ENCODE measurements around the gene TNNI3K. TPM values are rescaled to one million over a fixed set of nuclear protein-coding genes. Genes with fewer than 3 reads are reported as not detected.

The TNNI3K gene
- total and polyA plus RNA-seq, 4 donors = 0.41 to 1.4 TPM; not detected in 2

GRCh38 chr1:74357150-74357549 lies 122.0 kb downstream of the TNNI3K start:
- H3K9ac ChIP-seq (ENCODE audit: insufficient read depth in 1 of 2, low read length in 2 of 2) = no peak overlapping the region
- H3K9me3 ChIP-seq (ENCODE audit: control insufficient read depth in 4 of 4, insufficient read depth in 3 of 4, low read length in 3 of 4) = no peaks in the 10 kb centered on the region
- no peaks in the 10 kb centered on the region for H3K27me3 ChIP-seq (ENCODE audit: control insufficient read depth in 3 of 3, insufficient read depth in 3 of 3, low read length in 2 of 3)
- H3K4me1 ChIP-seq (ENCODE audit: control insufficient read depth in 5 of 5, insufficient read depth in 5 of 5, low read length in 5 of 5) = peaks cover 0 to 15% (median 0%) of the 10 kb centered on the region in 5 donors
- no peak overlapping the region for H3K4me3 ChIP-seq
- H3K36me3 ChIP-seq (ENCODE audit: control insufficient read depth in 4 of 4, insufficient read depth in 4 of 4, low read length in 4 of 4) = no peaks in the 10 kb centered on the region
- DNase-seq (no peak), ATAC-seq (ENCODE audit: insufficient read depth, low FRiP score) (no peak)
- no peak for TF ChIP-seq CTCF (IDR thresholded peaks at IDR 0.05; ENCODE audit: control extremely low read depth, extremely low read depth)
- WGBS, 2 donors = 84 to 88% methylated on average over 3 of the region's 3 CpGs
- H3K27ac ChIP-seq (ENCODE audit: low read depth in 1 of 2, low read length in 1 of 2) = peak overlapping the region in 1 of 2 donors; percentile 75

DNA sequence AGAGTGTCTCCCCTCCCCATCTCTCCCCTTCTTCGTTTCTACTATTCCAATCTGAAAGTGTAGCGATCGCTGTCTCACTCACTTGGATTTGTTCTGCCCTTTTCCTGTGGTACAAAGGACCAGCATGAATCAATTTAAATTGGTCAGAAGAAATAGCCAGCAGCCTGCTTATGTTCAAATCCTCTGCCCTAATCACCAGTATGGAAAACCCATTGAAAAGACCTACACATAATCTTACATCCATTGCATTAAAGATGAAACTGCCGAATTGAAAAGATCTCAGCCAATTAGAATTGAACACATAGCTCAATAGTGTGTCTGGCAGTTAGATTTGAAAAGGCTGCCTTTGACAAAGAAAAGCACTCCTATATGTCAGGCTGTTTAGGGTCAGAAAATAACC lies 122.6 kb downstream of the TNNI3K start:
- 86 to 99% methylated on average over 4 of the region's 4 CpGs for WGBS, 2 donors
- Histone ChIP-seq H3K4me1 (ENCODE audit: control insufficient read depth in 5 of 5, insufficient read depth in 5 of 5, low read length in 5 of 5) (peaks cover 0 to 15% (median 0%) of the 10 kb centered on the region in 5 donors), H3K9me3 (ENCODE audit: control insufficient read depth in 4 of 4, insufficient read depth in 3 of 4, low read length in 3 of 4) (no peaks in the 10 kb centered on the region), H3K27ac (ENCODE audit: low read depth in 1 of 2, low read length in 1 of 2) (peak overlapping the region in 1 of 2 donors; percentile 75), H3K4me3 (no peak overlapping the region), H3K36me3 (ENCODE audit: control insufficient read depth in 4 of 4, insufficient read depth in 4 of 4, low read length in 4 of 4) (no peaks in the 10 kb centered on the region), H3K9ac (ENCODE audit: insufficient read depth in 1 of 2, low read length in 2 of 2) (no peak overlapping the region), H3K27me3 (ENCODE audit: control insufficient read depth in 3 of 3, insufficient read depth in 3 of 3, low read length in 2 of 3) (no peaks in the 10 kb centered on the region)
- TF ChIP-seq CTCF (IDR thresholded peaks at IDR 0.05; ENCODE audit: control extremely low read depth, extremely low read depth) = no peak
- ATAC-seq (ENCODE audit: insufficient read depth, low FRiP score) = no peak
- DNase-seq = no peak

GRCh38 chr1:74362691-74363090 lies 127.5 kb downstream of the TNNI3K start:
- ATAC-seq (ENCODE audit: insufficient read depth, low FRiP score) = no peak
- Histone ChIP-seq H3K9ac (ENCODE audit: insufficient read depth in 1 of 2, low read length in 2 of 2) (no peak overlapping the region), H3K4me1 (ENCODE audit: control insufficient read depth in 5 of 5, insufficient read depth in 5 of 5, low read length in 5 of 5) (peaks cover 0 to 10% (median 0%) of the 10 kb centered on the region in 5 donors), H3K9me3 (ENCODE audit: control insufficient read depth in 4 of 4, insufficient read depth in 3 of 4, low read length in 3 of 4) (no peaks in the 10 kb centered on the region), H3K4me3 (no peak overlapping the region), H3K27me3 (ENCODE audit: control insufficient read depth in 3 of 3, insufficient read depth in 3 of 3, low read length in 2 of 3) (no peaks in the 10 kb centered on the region), H3K36me3 (ENCODE audit: control insufficient read depth in 4 of 4, insufficient read depth in 4 of 4, low read length in 4 of 4) (no peaks in the 10 kb centered on the region), H3K27ac (ENCODE audit: low read depth in 1 of 2, low read length in 1 of 2) (peak overlapping the region in 1 of 2 donors; percentile 48)
- 92 to 93% methylated on average over 1 of the region's 1 CpG for WGBS, 2 donors
- TF ChIP-seq CTCF (IDR thresholded peaks at IDR 0.05; ENCODE audit: control extremely low read depth, extremely low read depth) = no peak
- no peak for DNase-seq

- Histone ChIP-seq H3K27me3 (ENCODE audit: control insufficient read depth in 3 of 3, insufficient read depth in 3 of 3, low read length in 2 of 3) (no peaks in the 10 kb centered on the region), H3K9ac (ENCODE audit: insufficient read depth in 1 of 2, low read length in 2 of 2) (no peak overlapping the region), H3K9me3 (ENCODE audit: control insufficient read depth in 4 of 4, insufficient read depth in 3 of 4, low read length in 3 of 4) (no peaks in the 10 kb centered on the region), H3K27ac (ENCODE audit: low read depth in 1 of 2, low read length in 1 of 2) (peak overlapping the region in 1 of 2 donors; percentile 81), H3K4me3 (no peak overlapping the region), H3K4me1 (ENCODE audit: control insufficient read depth in 5 of 5, insufficient read depth in 5 of 5, low read length in 5 of 5) (peaks cover 0 to 8% (median 0%) of the 10 kb centered on the region in 5 donors), H3K36me3 (ENCODE audit: control insufficient read depth in 4 of 4, insufficient read depth in 4 of 4, low read length in 4 of 4) (no peaks in the 10 kb centered on the region)
- WGBS, 2 donors = 48 to 58% methylated on average over 2 of the region's 2 CpGs
- DNase-seq = no peak
- no peak for TF ChIP-seq CTCF (IDR thresholded peaks at IDR 0.05; ENCODE audit: control extremely low read depth, extremely low read depth)
- no peak for ATAC-seq (ENCODE audit: insufficient read depth, low FRiP score)
These were observed 128.0 kb downstream of the TNNI3K start for GRCh38 chr1:74363220-74363619.

All from lung (tissue), 12 donors.